AG04449 (cell line): Measurements from ENCODE around the gene KCNH2.

Experiments
- CTCF ChIA-PET: fragments of 350-600 bp; formaldehyde crosslinking; extraction: SDS; loops from one replicate; lab custom pipeline; 2021; ENCODE audit warnings: antibody characterized with exemption; lab: Yijun Ruan, JAX
- POLR2A ChIA-PET: fragments of 400-600, 350-600 bp; formaldehyde crosslinking; extraction: SDS; loops from one replicate; lab custom pipeline; 2020; ENCODE audit warnings: antibody characterized with exemption, inconsistent platforms; lab: Yijun Ruan, JAX
- DNase-seq: peaks from one replicate; pipeline ENCODE4 v3.0.0-alpha.2; 2010; ENCODE audit warnings: low read depth, low spot score
- H3K4me3 ChIP-seq: 2 replicates; pipeline ENCODE4 v1.5.1; 2011; ENCODE audit warnings: low read depth, mild to moderate bottlenecking, control low read depth, low read length
- CTCF ChIP-seq: IDR thresholded peaks from one replicate; pipeline ENCODE4 v1.5.1; 2011; ENCODE audit warnings: mild to moderate bottlenecking, moderate library complexity, low read length, control low read depth, inconsistent platforms; ENCODE audit not compliant: insufficient read depth; ENCODE audit errors: missing control alignments

Gene KCNH2

GRCh38 chr7:150977382-150978125 lies 567 bp downstream of the KCNH2 start:
- CTCF ChIA-PET: interaction anchor here (0.8 to 2.6 kb wide), 5 partner anchors 8 to 34 kb away, joined by 3 to 11 read pairs (median 3); no protein-coding TSS in a partner anchor

GRCh38 chr7:150976529-150977381 lies 1.4 kb downstream of the KCNH2 start:
- CTCF ChIA-PET: interaction anchor here (0.8 to 2.6 kb wide), 8 partner anchors 9 to 134 kb away, joined by 3 to 11 read pairs (median 3); no protein-coding TSS in a partner anchor
- TF ChIP-seq CTCF: no peak
- no peak overlapping the region for H3K4me3 ChIP-seq
- DNase-seq: no peak
- POLR2A ChIA-PET: no interaction called here

More at GRCh38 chr7:150977382-150978125, 567 bp downstream of the KCNH2 start:
- no peak for TF ChIP-seq CTCF
- H3K4me3 ChIP-seq: no peak overlapping the region
- no peak for DNase-seq
- POLR2A ChIA-PET: no interaction called here

GRCh38 chr7:150975536-150976319 lies 2.4 kb downstream of the KCNH2 start:
- H3K4me3 ChIP-seq: no peak overlapping the region
- POLR2A ChIA-PET: no interaction called here

GRCh38 chr7:150974468-150975391 lies 3.4 kb downstream of the KCNH2 start:
- POLR2A ChIA-PET: no interaction called here
- peak overlapping the region; percentile 34 for H3K4me3 ChIP-seq
- CTCF ChIA-PET: interaction anchor here (0.9 to 2.0 kb wide), 4 partner anchors 12 to 38 kb away, joined by 3 to 10 read pairs (median 6); no protein-coding TSS in a partner anchor
- TF ChIP-seq CTCF: peak; percentile 17
- no peak for DNase-seq

More at GRCh38 chr7:150975536-150976319, 2.4 kb downstream of the KCNH2 start:
- DNase-seq: no peak
- CTCF ChIA-PET: interaction anchor here (0.9 to 2.6 kb wide), 6 partner anchors 8 to 135 kb away, joined by 3 to 11 read pairs (median 4); no protein-coding TSS in a partner anchor
- no peak for TF ChIP-seq CTCF
